GM18502 (cell line): ENCODE measurements around the gene DUSP19.
A peak's percentile ranks its signal among the peaks of the same experiment; 100 is the strongest.

Source experiments
- ATAC-seq: cut with Tn5 transposase; IDR thresholded peaks from one replicate; pipeline ENCODE4 v1.9.1; 2021; ENCODE audit warnings: mild to moderate bottlenecking; ENCODE audit not compliant: unreplicated experiment, poor library complexity

DUSP19 gene

GRCh38 chr2:183124222-183124956, 45.8 kb downstream of the DUSP19 start, which contains the start of gene NUP35:
TSS of gene NUP35 (plus strand) at chr2:183124443. CDS start at chr2:183124458, 15 bp downstream.
- ATAC-seq: peak; percentile 91

DNA sequence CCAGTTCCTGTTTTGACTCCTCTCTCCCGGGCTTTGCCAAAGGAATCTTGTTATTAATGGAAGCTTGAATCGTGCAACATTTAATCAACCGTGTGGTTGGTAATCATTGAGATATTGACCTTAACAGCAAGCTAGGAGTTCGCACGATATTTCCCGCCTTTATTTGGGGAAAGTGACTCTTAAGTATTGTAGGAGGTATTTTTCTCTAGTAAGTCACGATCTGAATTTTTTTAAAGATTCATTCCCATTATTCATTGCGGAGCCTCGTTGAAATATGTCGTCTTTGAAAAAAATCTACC, 46.4 kb downstream of the DUSP19 start:
- ATAC-seq: no peak

- ATAC-seq: no peak
Observed at GRCh38 chr2:183125659-183126341, 47.3 kb downstream of the DUSP19 start.

GRCh38 chr2:183126635-183127034, 48.1 kb downstream of the DUSP19 start:
- ATAC-seq: no peak

DNA sequence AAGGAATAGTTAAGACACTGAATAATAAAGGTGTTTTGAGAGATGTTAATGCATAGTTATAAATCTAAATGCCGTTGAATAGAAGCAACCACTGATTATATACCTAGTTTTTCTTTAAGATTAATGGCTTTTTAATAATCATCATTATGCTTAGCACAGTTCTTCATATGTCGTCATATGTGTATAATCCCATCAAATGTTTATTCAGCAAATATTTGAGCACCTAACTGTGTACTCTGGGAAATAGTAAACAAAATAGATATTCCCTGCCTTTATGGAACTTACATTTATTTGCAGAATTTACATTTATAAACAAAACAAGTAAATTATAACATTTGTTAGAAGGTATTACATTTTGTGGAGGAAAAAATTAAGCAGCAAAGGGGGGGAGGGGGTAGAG, 55.5 kb downstream of the DUSP19 start:
- no peak for ATAC-seq

- no peak for ATAC-seq
Observed at GRCh38 chr2:183148955-183149354, 70.4 kb downstream of the DUSP19 start.

DNA sequence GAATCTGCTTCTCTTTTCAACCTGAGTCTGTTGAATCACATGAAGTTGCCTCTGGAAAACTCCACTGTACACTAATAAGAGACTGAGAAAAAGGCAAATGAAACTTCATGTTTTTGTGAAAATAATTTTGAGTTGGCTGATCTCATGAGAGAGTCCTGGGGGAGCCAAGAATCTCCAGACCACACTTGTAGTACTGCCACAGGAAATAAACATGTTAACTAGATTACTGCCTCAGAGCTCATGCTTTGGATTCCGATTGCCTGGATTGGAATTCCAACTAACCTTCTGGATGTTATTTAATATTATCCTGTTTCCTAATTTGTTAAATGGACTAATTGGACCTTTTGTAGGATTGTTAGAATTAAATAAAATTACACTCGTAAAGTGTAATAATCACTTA, 70.9 kb downstream of the DUSP19 start:
- ATAC-seq: no peak
